Measurements from ENCODE around the gene IL1B. TPM values are rescaled to one million over a fixed set of nuclear protein-coding genes. Genes with fewer than 3 reads are reported as not detected.
"Not testable (repeated sequence)": the region's sequence is repeated elsewhere in the genome, so short reads cannot be mapped to it uniquely, and the experiment has no call there.

The IL1B gene
- total and polyA plus RNA-seq, 5 donors: 0.14 to 2.1 (median 1.2) TPM; not detected in 1

- Histone ChIP-seq H3K27ac (ENCODE audit: low read length) (no peak overlapping the region), H3K27me3 (ENCODE audit: control insufficient read depth, insufficient read depth) (no peaks in the 10 kb centered on the region), H3K4me3 (ENCODE audit: low read length) (no peak overlapping the region), H3K9me3 (ENCODE audit: control insufficient read depth, low read length) (no peaks in the 10 kb centered on the region), H3K4me1 (ENCODE audit: control insufficient read depth, insufficient read depth, low read length) (no peaks in the 10 kb centered on the region)
- no peak for ATAC-seq
- peak in 1 of 3 donors; percentile 33 for DNase-seq
- intact Hi-C loops (cut with DNase I): no loop called here
- 66% methylated on average over 1 of the region's 1 CpG for WGBS
These were observed 2.1 kb downstream of the IL1B start for GRCh38 chr2:112834396-112835037.

GRCh38 chr2:112833976-112834375, 2.6 kb downstream of the IL1B start:
- Histone ChIP-seq H3K4me3 (ENCODE audit: low read length) (no peak overlapping the region), H3K4me1 (ENCODE audit: control insufficient read depth, insufficient read depth, low read length) (no peaks in the 10 kb centered on the region), H3K27me3 (ENCODE audit: control insufficient read depth, insufficient read depth) (no peaks in the 10 kb centered on the region), H3K9me3 (ENCODE audit: control insufficient read depth, low read length) (no peaks in the 10 kb centered on the region), H3K27ac (ENCODE audit: low read length) (no peak overlapping the region)
- ATAC-seq (no peak), DNase-seq (no peak)
- intact Hi-C loops (cut with DNase I): no loop called here

GRCh38 chr2:112833639-112833931, 3.0 kb downstream of the IL1B start:
- H3K27ac ChIP-seq (ENCODE audit: low read length); H3K4me1 ChIP-seq (ENCODE audit: control insufficient read depth, insufficient read depth, low read length); H3K9me3 ChIP-seq (ENCODE audit: control insufficient read depth, low read length); H3K4me3 ChIP-seq (ENCODE audit: low read length); ATAC-seq; DNase-seq; intact Hi-C loops (cut with DNase I); H3K27me3 ChIP-seq (ENCODE audit: control insufficient read depth, insufficient read depth): not testable (repeated sequence)
- 94% methylated on average over 5 of the region's 5 CpGs for WGBS

- Histone ChIP-seq H3K27ac (ENCODE audit: low read length) (no peak overlapping the region), H3K4me3 (ENCODE audit: low read length) (no peak overlapping the region), H3K4me1 (ENCODE audit: control insufficient read depth, insufficient read depth, low read length) (no peaks in the 10 kb centered on the region), H3K9me3 (ENCODE audit: control insufficient read depth, low read length) (no peaks in the 10 kb centered on the region), H3K27me3 (ENCODE audit: control insufficient read depth, insufficient read depth) (no peaks in the 10 kb centered on the region)
- 95% methylated on average over 14 of the region's 14 CpGs for WGBS
- intact Hi-C loops (cut with DNase I): no loop called here
- DNase-seq (no peak), ATAC-seq (no peak)
These were observed 3.5 kb downstream of the IL1B start for GRCh38 chr2:112832841-112833638.

GRCh38 chr2:112831946-112832840, 4.4 kb downstream of the IL1B start:
- H3K27ac ChIP-seq (ENCODE audit: low read length): no peak overlapping the region
- no peak for ATAC-seq
- intact Hi-C loops (cut with DNase I): no loop called here
- WGBS: 82% methylated on average over 15 of the region's 15 CpGs
- no peak overlapping the region for H3K4me3 ChIP-seq (ENCODE audit: low read length)
- H3K27me3 ChIP-seq (ENCODE audit: control insufficient read depth, insufficient read depth): no peaks in the 10 kb centered on the region
- DNase-seq: no peak
- H3K4me1 ChIP-seq (ENCODE audit: control insufficient read depth, insufficient read depth, low read length): no peaks in the 10 kb centered on the region
- no peaks in the 10 kb centered on the region for H3K9me3 ChIP-seq (ENCODE audit: control insufficient read depth, low read length)

GRCh38 chr2:112831513-112831845, 5.1 kb downstream of the IL1B start:
- no peak for DNase-seq
- H3K27ac ChIP-seq (ENCODE audit: low read length): no peak overlapping the region
- H3K27me3 ChIP-seq (ENCODE audit: control insufficient read depth, insufficient read depth): no peaks in the 10 kb centered on the region
- H3K4me1 ChIP-seq (ENCODE audit: control insufficient read depth, insufficient read depth, low read length): no peaks in the 10 kb centered on the region
- intact Hi-C loops (cut with DNase I): no loop called here
- 30% methylated on average over 2 of the region's 2 CpGs for WGBS
- no peaks in the 10 kb centered on the region for H3K9me3 ChIP-seq (ENCODE audit: control insufficient read depth, low read length)
- no peak overlapping the region for H3K4me3 ChIP-seq (ENCODE audit: low read length)
- no peak for ATAC-seq

GRCh38 chr2:112830682-112831512, 5.7 kb downstream of the IL1B start:
- no peaks in the 10 kb centered on the region for H3K4me1 ChIP-seq (ENCODE audit: control insufficient read depth, insufficient read depth, low read length)
- DNase-seq: no peak
- 77% methylated on average over 5 of the region's 5 CpGs for WGBS
- intact Hi-C loops (cut with DNase I): no loop called here
- H3K27ac ChIP-seq (ENCODE audit: low read length): no peak overlapping the region
- ATAC-seq: no peak
- H3K9me3 ChIP-seq (ENCODE audit: control insufficient read depth, low read length): no peaks in the 10 kb centered on the region
- no peak overlapping the region for H3K4me3 ChIP-seq (ENCODE audit: low read length)
- no peaks in the 10 kb centered on the region for H3K27me3 ChIP-seq (ENCODE audit: control insufficient read depth, insufficient read depth)

- H3K27me3 ChIP-seq (ENCODE audit: control insufficient read depth, insufficient read depth): no peaks in the 10 kb centered on the region
- no peak overlapping the region for H3K27ac ChIP-seq (ENCODE audit: low read length)
- ATAC-seq (no peak), DNase-seq (no peak)
- peaks cover 1% of the 10 kb centered on the region for H3K4me1 ChIP-seq (ENCODE audit: control insufficient read depth, insufficient read depth, low read length)
- no peak overlapping the region for H3K4me3 ChIP-seq (ENCODE audit: low read length)
- WGBS: 96% methylated on average over 10 of the region's 10 CpGs
- intact Hi-C loops (cut with DNase I): no loop called here
- no peaks in the 10 kb centered on the region for H3K9me3 ChIP-seq (ENCODE audit: control insufficient read depth, low read length)
These were observed 6.5 kb downstream of the IL1B start for GRCh38 chr2:112829961-112830681.

GRCh38 chr2:112829101-112829960, 7.2 kb downstream of the IL1B start:
- intact Hi-C loops (cut with DNase I): no loop called here
- ATAC-seq (no peak), DNase-seq (no peak)
- Histone ChIP-seq H3K9me3 (ENCODE audit: control insufficient read depth, low read length) (no peaks in the 10 kb centered on the region), H3K27ac (ENCODE audit: low read length) (no peak overlapping the region), H3K4me1 (ENCODE audit: control insufficient read depth, insufficient read depth, low read length) (peaks cover 3% of the 10 kb centered on the region), H3K27me3 (ENCODE audit: control insufficient read depth, insufficient read depth) (no peaks in the 10 kb centered on the region), H3K4me3 (ENCODE audit: low read length) (no peak overlapping the region)
- WGBS: 78% methylated on average over 5 of the region's 5 CpGs

Data from right cardiac atrium (tissue), 5 donors.